Endodermal cell (in vitro differentiated cells): ENCODE results near the gene F8A3. TPM values are rescaled to one million over a fixed set of nuclear protein-coding genes. Genes with fewer than 3 reads are reported as not detected.
"Not testable (repeated sequence)": the region's sequence is repeated elsewhere in the genome, so short reads cannot be mapped to it uniquely, and the experiment has no call there.

Source experiments
- DNase-seq: peaks from one replicate; pipeline ENCODE4 v3.0.0-alpha.2; 2017
- H3K27ac ChIP-seq: 2 replicates; pipeline ENCODE4 v1.5.1; 2013; ENCODE audit warnings: mild to moderate bottlenecking, low read depth, low read length, moderate library complexity
- H3K27me3 ChIP-seq: 2 replicates; pipeline ENCODE4 v1.6.1; 2013; ENCODE audit warnings: mild to moderate bottlenecking, low read length, moderate library complexity; ENCODE audit not compliant: insufficient read depth, control insufficient read depth, poor library complexity, severe bottlenecking
- H3K36me3 ChIP-seq: 2 replicates; pipeline ENCODE4 v1.7.0; 2013; ENCODE audit warnings: mild to moderate bottlenecking, low read length, moderate library complexity; ENCODE audit not compliant: control insufficient read depth, insufficient read depth
- H3K4me1 ChIP-seq: one replicate; pipeline ENCODE4 v1.7.0; 2013; ENCODE audit warnings: low read length; ENCODE audit not compliant: control insufficient read depth, insufficient read depth
- H3K4me3 ChIP-seq: 2 replicates; pipeline ENCODE4 v1.5.1; 2013; ENCODE audit warnings: mild to moderate bottlenecking, low read length, moderate library complexity
- H3K9ac ChIP-seq: 2 replicates; pipeline ENCODE4 v1.6.1; 2013; ENCODE audit warnings: mild to moderate bottlenecking, low read length, moderate library complexity; ENCODE audit not compliant: poor library complexity, severe bottlenecking; ENCODE audit errors: extremely low read depth
- H3K9me3 ChIP-seq: 2 replicates; pipeline ENCODE4 v1.6.1; 2013; ENCODE audit warnings: mild to moderate bottlenecking, low read length, moderate library complexity; ENCODE audit not compliant: control insufficient read depth
- H3K27ac Mint-ChIP-seq: 2 replicates; pipeline ENCODE4 v1.8.0; 2020; ENCODE audit warnings: mixed read lengths
- H3K27me3 Mint-ChIP-seq: 2 replicates; pipeline ENCODE4 v1.8.0; 2021; ENCODE audit warnings: mild to moderate bottlenecking, mixed read lengths; ENCODE audit not compliant: insufficient read depth
- H3K36me3 Mint-ChIP-seq: 2 replicates; pipeline ENCODE4 v1.8.0; 2020; ENCODE audit warnings: low read depth, mixed read lengths
- H3K4me1 Mint-ChIP-seq: 2 replicates; pipeline ENCODE4 v1.8.0; 2020; ENCODE audit warnings: mixed read lengths
- H3K4me3 Mint-ChIP-seq: 2 replicates; pipeline ENCODE4 v1.8.0; 2020; ENCODE audit warnings: mild to moderate bottlenecking, moderate library complexity, mixed read lengths
- H3K9me3 Mint-ChIP-seq: 2 replicates; pipeline ENCODE4 v1.8.0; 2020; ENCODE audit warnings: mild to moderate bottlenecking, mixed read lengths
- WGBS, 2 experiments: methylation state at CpG; one replicate each; pipeline versions ENCODE4 v1.1.5 to v1.1.7; 2013; ENCODE audit warnings: missing lambda C conversion rate in 2 of 2, mixed read lengths in 1 of 2; ENCODE audit not compliant: insufficient coverage in 1 of 2, insufficient read length in 1 of 2; 5-methylcytosine and 5-hydroxymethylcytosine counted together
- total RNA-seq, 2 donors: library from RNA; stranded (reverse); fragmentation: NEBNext Ultra II Directional in 1 of 2; extraction: Animal tissue kit (Norgen Biotek cat#: 25700) in 1 of 2; gene quantifications; 2 replicates in 1 of 2; 3 replicates in 1 of 2; pipeline ENCODE4 v1.2.1, GENCODE V29; 2021
- TF ChIP-seq, protein P1 (sequence below): fragments of 200-600 bp; sonication (generic); conservative IDR thresholded peaks from 2 replicates; pipeline ENCODE4 v1.5.0; 2021; ENCODE audit warnings: antibody characterized with exemption, mild to moderate bottlenecking

Gene F8A3
- total RNA-seq, 2 donors from 2014 or later = 0.29 to 5.4 TPM

DNA sequence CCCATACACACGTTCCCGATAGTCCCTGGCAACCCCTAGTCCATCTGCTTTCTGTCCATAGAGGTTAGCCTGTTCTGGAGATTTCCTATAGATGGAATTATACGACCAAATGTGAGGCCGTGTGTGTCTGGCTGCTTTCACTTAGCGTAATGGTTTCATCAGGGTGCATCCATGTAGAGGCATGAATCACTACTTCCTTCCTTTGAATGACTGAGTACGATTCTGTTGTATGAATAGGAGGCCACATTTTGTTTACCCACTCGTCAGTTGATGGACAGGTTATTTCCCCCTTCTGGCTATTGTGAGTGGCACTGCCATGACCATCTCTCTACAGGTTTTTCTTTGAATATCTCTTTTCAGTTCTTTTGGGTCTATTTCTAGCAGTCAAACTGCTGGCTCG, 2.1 kb upstream of the F8A3 start:
- not testable (repeated sequence) for H3K4me3 ChIP-seq, H3K27ac ChIP-seq, H3K27me3 ChIP-seq, H3K27ac Mint-ChIP-seq, H3K4me3 Mint-ChIP-seq, H3K36me3 Mint-ChIP-seq, H3K9me3 ChIP-seq, H3K36me3 ChIP-seq, DNase-seq, H3K27me3 Mint-ChIP-seq, H3K9ac ChIP-seq, H3K4me1 ChIP-seq, H3K9me3 Mint-ChIP-seq, H3K4me1 Mint-ChIP-seq
- no CpG with 5 or more reads among the region's 8 CpGs for WGBS, 2 experiments

DNA sequence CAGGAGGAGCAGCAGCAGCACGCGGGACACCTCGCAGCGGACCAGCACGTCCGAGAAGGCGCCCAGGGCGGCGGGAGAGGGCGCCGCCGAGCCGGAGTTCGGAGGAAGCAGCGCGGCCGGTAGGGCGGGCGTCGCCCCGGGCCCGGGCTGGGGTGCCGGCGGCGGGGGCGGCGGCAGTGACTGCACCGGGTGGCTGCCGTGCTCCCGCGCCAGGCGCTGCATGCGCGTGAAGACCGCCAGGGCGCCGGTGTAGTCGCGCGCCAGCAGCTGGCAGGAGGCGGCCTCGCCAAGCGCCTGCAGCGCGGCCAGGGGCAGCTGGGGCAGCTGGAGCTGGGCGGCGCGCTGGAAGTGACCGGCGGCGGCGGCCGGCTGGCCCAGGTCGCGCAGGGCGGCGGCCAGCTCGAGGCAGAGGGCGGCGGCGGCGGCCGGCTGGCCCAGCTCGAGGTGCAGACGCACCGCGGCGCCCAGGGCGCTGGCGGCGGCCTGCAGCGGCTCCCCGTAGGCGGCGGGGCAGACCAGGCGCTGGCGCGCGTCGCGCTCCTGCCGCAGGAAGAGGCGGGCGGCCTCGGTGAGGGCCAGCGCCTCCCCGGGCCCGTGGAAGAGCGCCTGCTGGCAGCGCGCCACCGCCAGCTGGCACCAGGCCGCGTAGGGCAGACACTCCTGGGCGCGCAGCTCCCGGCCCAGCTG, 516 bp downstream of the F8A3 start:
- H3K9me3 ChIP-seq, H3K9ac ChIP-seq, H3K4me1 ChIP-seq, H3K27me3 Mint-ChIP-seq, H3K4me3 ChIP-seq, H3K36me3 Mint-ChIP-seq, H3K9me3 Mint-ChIP-seq, H3K27ac Mint-ChIP-seq, H3K4me3 Mint-ChIP-seq, H3K4me1 Mint-ChIP-seq, DNase-seq, H3K36me3 ChIP-seq, H3K27me3 ChIP-seq, H3K27ac ChIP-seq: not testable (repeated sequence)
- no CpG with 5 or more reads among the region's 97 CpGs for WGBS, 2 experiments

DNA sequence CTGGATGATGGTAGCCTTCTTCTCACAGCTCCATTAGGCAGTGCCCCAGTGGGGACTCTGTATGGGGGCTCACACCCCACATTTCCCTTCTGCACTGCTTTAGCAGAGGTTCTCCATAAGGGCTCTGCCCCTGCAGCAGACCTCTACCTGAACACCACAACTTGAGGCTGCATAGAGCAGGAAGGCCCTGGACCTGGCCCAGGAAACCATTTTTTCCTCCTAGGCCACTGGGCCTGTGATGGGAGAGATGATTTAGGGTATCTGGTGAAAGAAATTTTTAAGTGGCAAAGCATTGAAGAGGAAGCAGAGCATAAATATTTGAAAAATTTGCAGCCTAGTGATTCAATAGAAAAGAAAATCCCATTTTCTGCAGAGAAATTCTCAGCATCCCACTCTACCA, 17.3 kb downstream of the F8A3 start:
- H3K4me3 ChIP-seq = no peak overlapping the region
- peaks cover 96% of the 10 kb centered on the region for H3K9me3 Mint-ChIP-seq

DNA sequence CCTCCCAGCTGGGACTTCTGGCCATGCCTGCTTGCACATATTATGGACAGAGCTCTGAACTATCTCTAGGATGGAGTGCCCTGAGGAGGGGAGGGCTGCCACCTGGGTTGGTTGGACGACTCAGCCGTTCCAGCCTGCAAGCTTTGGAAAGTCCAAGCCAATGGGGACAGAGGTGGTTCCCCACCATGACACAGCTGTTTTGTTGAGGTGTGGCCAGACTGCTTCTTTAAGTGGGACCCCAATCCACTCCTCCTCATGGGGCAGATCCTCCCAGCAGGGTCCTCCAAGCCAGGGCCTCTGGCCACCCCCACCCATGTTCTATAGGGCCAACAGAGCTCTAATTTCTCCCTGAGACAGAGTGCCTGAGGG, 22.7 kb downstream of the F8A3 start:
- DNase-seq = no peak
- no peaks in the 10 kb centered on the region for H3K27me3 Mint-ChIP-seq
- Histone ChIP-seq H3K36me3 (no peaks in the 10 kb centered on the region), H3K4me3 (no peak overlapping the region), H3K27ac (no peak overlapping the region), H3K9ac (no peak overlapping the region), H3K27me3 (no peaks in the 10 kb centered on the region), H3K4me1 (no peaks in the 10 kb centered on the region), H3K9me3 (no peaks in the 10 kb centered on the region)
- TF ChIP-seq, protein P1, sequence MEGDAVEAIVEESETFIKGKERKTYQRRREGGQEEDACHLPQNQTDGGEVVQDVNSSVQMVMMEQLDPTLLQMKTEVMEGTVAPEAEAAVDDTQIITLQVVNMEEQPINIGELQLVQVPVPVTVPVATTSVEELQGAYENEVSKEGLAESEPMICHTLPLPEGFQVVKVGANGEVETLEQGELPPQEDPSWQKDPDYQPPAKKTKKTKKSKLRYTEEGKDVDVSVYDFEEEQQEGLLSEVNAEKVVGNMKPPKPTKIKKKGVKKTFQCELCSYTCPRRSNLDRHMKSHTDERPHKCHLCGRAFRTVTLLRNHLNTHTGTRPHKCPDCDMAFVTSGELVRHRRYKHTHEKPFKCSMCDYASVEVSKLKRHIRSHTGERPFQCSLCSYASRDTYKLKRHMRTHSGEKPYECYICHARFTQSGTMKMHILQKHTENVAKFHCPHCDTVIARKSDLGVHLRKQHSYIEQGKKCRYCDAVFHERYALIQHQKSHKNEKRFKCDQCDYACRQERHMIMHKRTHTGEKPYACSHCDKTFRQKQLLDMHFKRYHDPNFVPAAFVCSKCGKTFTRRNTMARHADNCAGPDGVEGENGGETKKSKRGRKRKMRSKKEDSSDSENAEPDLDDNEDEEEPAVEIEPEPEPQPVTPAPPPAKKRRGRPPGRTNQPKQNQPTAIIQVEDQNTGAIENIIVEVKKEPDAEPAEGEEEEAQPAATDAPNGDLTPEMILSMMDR = no peak
- WGBS, 2 experiments = 80% methylated on average over 2 of the region's 2 CpGs; no CpG with 5 or more reads in 1 of the 2 experiments
- no peaks in the 10 kb centered on the region for H3K4me1 Mint-ChIP-seq
- H3K27ac Mint-ChIP-seq = no peak overlapping the region
- peaks cover 4% of the 10 kb centered on the region for H3K36me3 Mint-ChIP-seq
- H3K9me3 Mint-ChIP-seq = peaks cover 84% of the 10 kb centered on the region
- H3K4me3 Mint-ChIP-seq = no peak overlapping the region

More for the DNA sequence above, 17.3 kb downstream of the F8A3 start:
- H3K4me1 Mint-ChIP-seq = no peaks in the 10 kb centered on the region
- peaks cover 4% of the 10 kb centered on the region for H3K36me3 Mint-ChIP-seq
- DNase-seq = no peak
- TF ChIP-seq, protein P1 = no peak
- H3K36me3 ChIP-seq = no peaks in the 10 kb centered on the region
- H3K27ac Mint-ChIP-seq = no peak overlapping the region
- H3K27ac ChIP-seq = no peak overlapping the region
- no peaks in the 10 kb centered on the region for H3K4me1 ChIP-seq
- no peaks in the 10 kb centered on the region for H3K9me3 ChIP-seq
- H3K27me3 Mint-ChIP-seq = no peaks in the 10 kb centered on the region
- no peaks in the 10 kb centered on the region for H3K27me3 ChIP-seq
- no peak overlapping the region for H3K4me3 Mint-ChIP-seq
- H3K9ac ChIP-seq = no peak overlapping the region
